Activated CD4-positive, alpha-beta T cell treated with anti-CD3 and anti-CD28 coated beads for 48 hours (primary cell): ENCODE measurements around the gene OR5P2.
"Not testable (repeated sequence)": the region's sequence is repeated elsewhere in the genome, so short reads cannot be mapped to it uniquely, and the experiment has no call there.

Experiments
- DNase-seq: peaks from one replicate; pipeline ENCODE4 v3.0.0-alpha.2; 2020

OR5P2 gene

GRCh38 chr11:7796842-7797241 is at the start of gene OR5P2:
Gene OR5P2 (minus strand): TSS chr11:7796942. CDS start chr11:7796942, 0 bp downstream.
- DNase-seq = no peak

GRCh38 chr11:7846003-7846402 is 49.3 kb upstream of the OR5P2 start:
- no peak for DNase-seq

GRCh38 chr11:7844986-7845385 is 48.2 kb upstream of the OR5P2 start:
- DNase-seq = no peak

GRCh38 chr11:7844521-7844920 is 47.8 kb upstream of the OR5P2 start:
- DNase-seq = no peak

GRCh38 chr11:7840578-7840977 is 43.8 kb upstream of the OR5P2 start:
- no peak for DNase-seq

GRCh38 chr11:7833527-7833926 is 36.8 kb upstream of the OR5P2 start:
- DNase-seq = no peak

GRCh38 chr11:7830740-7831139 is 34.0 kb upstream of the OR5P2 start, which contains the start of gene OR5P3:
Gene OR5P3 (minus strand): TSS chr11:7830840.
- no peak for DNase-seq

GRCh38 chr11:7826324-7826723 is 29.6 kb upstream of the OR5P2 start:
- no peak for DNase-seq

- DNase-seq = not testable (repeated sequence)
Measured at GRCh38 chr11:7820417-7820816, 23.7 kb upstream of the OR5P2 start.

GRCh38 chr11:7814897-7815296 is 18.2 kb upstream of the OR5P2 start:
- DNase-seq = not testable (repeated sequence)

GRCh38 chr11:7810301-7810700 is 13.6 kb upstream of the OR5P2 start:
- not testable (repeated sequence) for DNase-seq

GRCh38 chr11:7793233-7793632 is 3.5 kb downstream of the OR5P2 start:
- no peak for DNase-seq

- no peak for DNase-seq
Measured at GRCh38 chr11:7787239-7787638, 9.5 kb downstream of the OR5P2 start.

- no peak for DNase-seq
Measured at GRCh38 chr11:7775689-7776088, 21.1 kb downstream of the OR5P2 start.

- DNase-seq = not testable (repeated sequence)
Measured at GRCh38 chr11:7764301-7764700, 32.4 kb downstream of the OR5P2 start.

- DNase-seq = peak; percentile 5
Measured at GRCh38 chr11:7759010-7759409, 37.7 kb downstream of the OR5P2 start.

GRCh38 chr11:7749456-7749855 is 47.3 kb downstream of the OR5P2 start:
- no peak for DNase-seq
